Right lobe of liver (tissue), 4 donors: ENCODE data around the gene CCDC149.

Experiments
- POLR2A ChIP-seq: fragments of 450-650 bp; IDR thresholded peaks from one replicate; pipeline ENCODE4 v1.6.1; 2017; ENCODE audit warnings: antibody characterized with exemption, mild to moderate bottlenecking
- TF ChIP-seq, protein P1 (sequence below), 4 donors: fragments of 200-600 bp in 3 of 4; fragments of 450-650 bp in 1 of 4; IDR thresholded peaks; one replicate each; pipeline versions ENCODE4 v1.5.1 to v1.8.0; 2016 to 2022; ENCODE audit warnings: antibody characterized with exemption in 4 of 4, mild to moderate bottlenecking in 2 of 4
- donor health status: DM: no; HTN: no; CAD: no.
- donor health status: DM: no; HTN: no; CAD: no.
- donor health status: DM: no; HTN: yes; CAD: no.

DNA sequence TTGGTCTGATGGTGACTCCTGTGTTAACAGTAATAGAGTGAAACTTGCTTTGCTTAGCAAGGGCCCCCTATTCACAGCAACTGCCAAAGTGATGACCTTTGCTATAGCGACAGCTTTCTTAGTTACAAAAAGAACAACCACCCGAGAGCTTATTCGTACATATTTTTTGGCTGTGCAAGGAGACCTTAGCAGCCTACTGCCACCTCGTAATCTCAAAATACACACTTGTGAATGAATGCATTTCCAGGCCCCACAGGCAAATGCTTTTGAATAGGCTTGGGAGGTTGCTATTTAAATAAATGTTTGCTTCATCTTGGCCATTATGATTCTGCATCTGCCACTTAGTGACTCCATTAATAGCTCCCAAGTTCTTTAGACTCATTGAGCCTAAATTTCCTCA is 47.4 kb downstream of the CCDC149 start:
- TF ChIP-seq, protein P1, sequence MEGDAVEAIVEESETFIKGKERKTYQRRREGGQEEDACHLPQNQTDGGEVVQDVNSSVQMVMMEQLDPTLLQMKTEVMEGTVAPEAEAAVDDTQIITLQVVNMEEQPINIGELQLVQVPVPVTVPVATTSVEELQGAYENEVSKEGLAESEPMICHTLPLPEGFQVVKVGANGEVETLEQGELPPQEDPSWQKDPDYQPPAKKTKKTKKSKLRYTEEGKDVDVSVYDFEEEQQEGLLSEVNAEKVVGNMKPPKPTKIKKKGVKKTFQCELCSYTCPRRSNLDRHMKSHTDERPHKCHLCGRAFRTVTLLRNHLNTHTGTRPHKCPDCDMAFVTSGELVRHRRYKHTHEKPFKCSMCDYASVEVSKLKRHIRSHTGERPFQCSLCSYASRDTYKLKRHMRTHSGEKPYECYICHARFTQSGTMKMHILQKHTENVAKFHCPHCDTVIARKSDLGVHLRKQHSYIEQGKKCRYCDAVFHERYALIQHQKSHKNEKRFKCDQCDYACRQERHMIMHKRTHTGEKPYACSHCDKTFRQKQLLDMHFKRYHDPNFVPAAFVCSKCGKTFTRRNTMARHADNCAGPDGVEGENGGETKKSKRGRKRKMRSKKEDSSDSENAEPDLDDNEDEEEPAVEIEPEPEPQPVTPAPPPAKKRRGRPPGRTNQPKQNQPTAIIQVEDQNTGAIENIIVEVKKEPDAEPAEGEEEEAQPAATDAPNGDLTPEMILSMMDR (IDR thresholded peaks at IDR 0.05): no peak
- TF ChIP-seq POLR2A: no peak
